Activated T-cell treated with anti-CD3 and anti-CD28 coated beads for 24 hours (primary cell): ENCODE measurements around the gene OR13J1.
"Not testable (repeated sequence)": the region's sequence is repeated elsewhere in the genome, so short reads cannot be mapped to it uniquely, and the experiment has no call there.

Experiments used
- DNase-seq: peaks from one replicate; pipeline ENCODE4 v3.0.0-alpha.2; 2020; ENCODE audit warnings: low read depth

The OR13J1 gene

GRCh38 chr9:35870351-35870923 is at the start of gene OR13J1:
Gene OR13J1, minus strand, starts transcription at chr9:35870401. Its CDS starts 0 bp downstream, at chr9:35870401.
- no peak for DNase-seq

GRCh38 chr9:35919212-35920008 is 49.2 kb upstream of the OR13J1 start:
- no peak for DNase-seq

- DNase-seq: no peak
Observed at GRCh38 chr9:35918780-35919179, 48.6 kb upstream of the OR13J1 start.

- DNase-seq: no peak
Observed at GRCh38 chr9:35917261-35917660, 47.1 kb upstream of the OR13J1 start.

- DNase-seq: no peak
Observed at GRCh38 chr9:35915681-35916294, 45.6 kb upstream of the OR13J1 start.

GRCh38 chr9:35914301-35914807 is 44.2 kb upstream of the OR13J1 start:
- DNase-seq: no peak

- not testable (repeated sequence) for DNase-seq
Observed at GRCh38 chr9:35913429-35913828, 43.2 kb upstream of the OR13J1 start.

- no peak for DNase-seq
Observed at GRCh38 chr9:35912791-35913400, 42.7 kb upstream of the OR13J1 start.

GRCh38 chr9:35911690-35912089 is 41.5 kb upstream of the OR13J1 start:
- no peak for DNase-seq

GRCh38 chr9:35910613-35911359 is 40.6 kb upstream of the OR13J1 start:
- DNase-seq: peak; percentile 26

GRCh38 chr9:35909687-35910612 is 39.7 kb upstream of the OR13J1 start:
- DNase-seq: no peak

GRCh38 chr9:35909274-35909673 is 39.1 kb upstream of the OR13J1 start, which contains the start of gene SPAAR:
Gene SPAAR, plus strand, starts transcription at chr9:35909490. Its CDS starts 974 bp downstream, at chr9:35910464.
- no peak for DNase-seq

GRCh38 chr9:35908504-35909125 is 38.4 kb upstream of the OR13J1 start:
- no peak for DNase-seq

- no peak for DNase-seq
Observed at GRCh38 chr9:35907711-35908503, 37.7 kb upstream of the OR13J1 start.

GRCh38 chr9:35906923-35907699 is 36.9 kb upstream of the OR13J1 start:
- no peak for DNase-seq

GRCh38 chr9:35905912-35906679 is 35.9 kb upstream of the OR13J1 start, which contains the start of gene HRCT1:
Gene HRCT1, plus strand, starts transcription at chr9:35906202. Its CDS starts 86 bp downstream, at chr9:35906288.
- no peak for DNase-seq

GRCh38 chr9:35905051-35905781 is 35.0 kb upstream of the OR13J1 start:
- no peak for DNase-seq
